ENCODE data around the gene ZC3HAV1. TPM values are rescaled to one million over a fixed set of nuclear protein-coding genes. Genes with fewer than 3 reads are reported as not detected.

Gene ZC3HAV1
- total RNA-seq, 4 donors from 2014 or later: 11.7 to 40.6 (median 34.5) TPM

- H3K27ac ChIP-seq: no peak overlapping the region
- 71% methylated on average over 2 of the region's 2 CpGs; no CpG with 5 or more reads in 1 of the 2 donors for WGBS, 2 donors (ENCODE audit: low coverage in 1 of 2)
- no peak for DNase-seq
- in situ Hi-C loops (cut with MboI; ENCODE audit: low pct_ligation_motif_present in 1 of 4, low pct_unique_long_range_greater_than_20kb in 1 of 4, low sequenced_read_pairs in 3 of 4): no loop called here
- H3K36me3 ChIP-seq: no peaks in the 10 kb centered on the region
- no peak overlapping the region for H3K4me3 ChIP-seq
- TF ChIP-seq POLR2AphosphoS5 (IDR thresholded peaks at IDR 0.05) (no peak), POLR2A (IDR thresholded peaks at IDR 0.05) (no peak), EP300 (IDR thresholded peaks at IDR 0.05; ENCODE audit: low read depth) (no peak), CTCF (IDR thresholded peaks at IDR 0.05) (no peak)
- intact Hi-C loops (cut with DNase I; ENCODE audit: low total_unique reads): no loop called here
- no peaks in the 10 kb centered on the region for H3K27me3 ChIP-seq
- H3K9me3 ChIP-seq: no peaks in the 10 kb centered on the region
- H3K4me1 ChIP-seq: peaks cover 0 to 11% (median 6%) of the 10 kb centered on the region in 4 donors
Measured at GRCh38 chr7:139112741-139113250, 3.3 kb upstream of the ZC3HAV1 start.

- no peak for TF ChIP-seq EP300 (IDR thresholded peaks at IDR 0.05; ENCODE audit: low read depth)
- no peak for TF ChIP-seq CTCF (IDR thresholded peaks at IDR 0.05)
- no peak for TF ChIP-seq POLR2A (IDR thresholded peaks at IDR 0.05)
- no peak for TF ChIP-seq POLR2AphosphoS5 (IDR thresholded peaks at IDR 0.05)
- Histone ChIP-seq H3K27ac (no peak overlapping the region), H3K27me3 (no peaks in the 10 kb centered on the region)
Measured at GRCh38 chr7:139112316-139112715, 2.8 kb upstream of the ZC3HAV1 start.

GRCh38 chr7:139111811-139112301, 2.3 kb upstream of the ZC3HAV1 start:
- Histone ChIP-seq H3K27me3 (no peaks in the 10 kb centered on the region), H3K4me3 (no peak overlapping the region), H3K27ac (no peak overlapping the region), H3K36me3 (no peaks in the 10 kb centered on the region), H3K9me3 (no peaks in the 10 kb centered on the region), H3K4me1 (peaks cover 0 to 19% (median 12%) of the 10 kb centered on the region in 4 donors)
- intact Hi-C loops (cut with DNase I; ENCODE audit: low total_unique reads) (no loop called here), in situ Hi-C loops (cut with MboI; ENCODE audit: low pct_ligation_motif_present in 1 of 4, low pct_unique_long_range_greater_than_20kb in 1 of 4, low sequenced_read_pairs in 3 of 4) (no loop called here)
- 78 to 94% methylated on average over 1 to 4 of the region's 4 CpGs for WGBS, 2 donors (ENCODE audit: low coverage in 1 of 2)
- DNase-seq: no peak
- TF ChIP-seq CTCF (IDR thresholded peaks at IDR 0.05): no peak
- no peak for TF ChIP-seq EP300 (IDR thresholded peaks at IDR 0.05; ENCODE audit: low read depth)
- TF ChIP-seq POLR2AphosphoS5 (IDR thresholded peaks at IDR 0.05): no peak
- no peak for TF ChIP-seq POLR2A (IDR thresholded peaks at IDR 0.05)

More at GRCh38 chr7:139112316-139112715, 2.8 kb upstream of the ZC3HAV1 start:
- intact Hi-C loops (cut with DNase I; ENCODE audit: low total_unique reads): no loop called here
- WGBS, 2 donors (ENCODE audit: low coverage in 1 of 2): 96 to 100% methylated on average over 2 to 3 of the region's 3 CpGs
- DNase-seq: no peak
- Histone ChIP-seq H3K4me1 (peaks cover 0 to 15% (median 10%) of the 10 kb centered on the region in 4 donors), H3K4me3 (no peak overlapping the region), H3K9me3 (no peaks in the 10 kb centered on the region), H3K36me3 (no peaks in the 10 kb centered on the region)
- in situ Hi-C loops (cut with MboI; ENCODE audit: low pct_ligation_motif_present in 1 of 4, low pct_unique_long_range_greater_than_20kb in 1 of 4, low sequenced_read_pairs in 3 of 4): no loop called here

- WGBS, 2 donors (ENCODE audit: low coverage in 1 of 2): 93 to 100% methylated on average over 1 of the region's 1 CpG
- Histone ChIP-seq H3K4me3 (no peak overlapping the region), H3K27me3 (no peaks in the 10 kb centered on the region), H3K36me3 (no peaks in the 10 kb centered on the region), H3K4me1 (peaks cover 0 to 27% (median 14%) of the 10 kb centered on the region in 4 donors), H3K27ac (no peak overlapping the region), H3K9me3 (no peaks in the 10 kb centered on the region)
- DNase-seq: no peak
- intact Hi-C loops (cut with DNase I; ENCODE audit: low total_unique reads): no loop called here
- TF ChIP-seq POLR2AphosphoS5 (IDR thresholded peaks at IDR 0.05) (no peak), POLR2A (IDR thresholded peaks at IDR 0.05) (no peak)
- in situ Hi-C loops (cut with MboI; ENCODE audit: low pct_ligation_motif_present in 1 of 4, low pct_unique_long_range_greater_than_20kb in 1 of 4, low sequenced_read_pairs in 3 of 4): no loop called here
Measured at GRCh38 chr7:139111147-139111546, 1.6 kb upstream of the ZC3HAV1 start.
